Measurements from ENCODE around the gene EIF4E1B.

EIF4E1B gene

GRCh38 chr5:176653401-176654385 lies 23.2 kb downstream of the EIF4E1B start:
- Mint-ChIP-seq H3K9me3 (no peaks in the 10 kb centered on the region), H3K4me3 (no peak overlapping the region), H3K27ac (peak overlapping the region; percentile 49), H3K36me3 (ENCODE audit: low read depth) (peaks cover 19% of the 10 kb centered on the region), H3K27me3 (ENCODE audit: low read depth) (no peaks in the 10 kb centered on the region), H3K4me1 (ENCODE audit: low read depth) (peaks cover 39% of the 10 kb centered on the region)
- peak; percentile 86 for DNase-seq (ENCODE audit: low spot score)

- Mint-ChIP-seq H3K27ac (no peak overlapping the region), H3K4me1 (ENCODE audit: low read depth) (peaks cover 37% of the 10 kb centered on the region), H3K36me3 (ENCODE audit: low read depth) (peaks cover 16% of the 10 kb centered on the region), H3K4me3 (no peak overlapping the region), H3K9me3 (no peaks in the 10 kb centered on the region), H3K27me3 (ENCODE audit: low read depth) (no peaks in the 10 kb centered on the region)
- DNase-seq (ENCODE audit: low spot score) = no peak
Observed at GRCh38 chr5:176654856-176655255, 24.4 kb downstream of the EIF4E1B start.

GRCh38 chr5:176656467-176656990 lies 26.1 kb downstream of the EIF4E1B start:
- peaks cover 16% of the 10 kb centered on the region for H3K36me3 Mint-ChIP-seq (ENCODE audit: low read depth)
- peaks cover 32% of the 10 kb centered on the region for H3K4me1 Mint-ChIP-seq (ENCODE audit: low read depth)
- no peak for DNase-seq (ENCODE audit: low spot score)
- no peak overlapping the region for H3K4me3 Mint-ChIP-seq
- H3K27ac Mint-ChIP-seq = no peak overlapping the region
- no peaks in the 10 kb centered on the region for H3K9me3 Mint-ChIP-seq
- H3K27me3 Mint-ChIP-seq (ENCODE audit: low read depth) = no peaks in the 10 kb centered on the region

GRCh38 chr5:176658007-176658599 lies 27.6 kb downstream of the EIF4E1B start:
- H3K4me3 Mint-ChIP-seq = peak overlapping the region; percentile 64
- peaks cover 30% of the 10 kb centered on the region for H3K4me1 Mint-ChIP-seq (ENCODE audit: low read depth)
- H3K27me3 Mint-ChIP-seq (ENCODE audit: low read depth) = no peaks in the 10 kb centered on the region
- no peak overlapping the region for H3K27ac Mint-ChIP-seq
- no peaks in the 10 kb centered on the region for H3K9me3 Mint-ChIP-seq
- H3K36me3 Mint-ChIP-seq (ENCODE audit: low read depth) = peaks cover 15% of the 10 kb centered on the region
- peak; percentile 40 for DNase-seq (ENCODE audit: low spot score)

- Mint-ChIP-seq H3K36me3 (ENCODE audit: low read depth) (peaks cover 8% of the 10 kb centered on the region), H3K4me3 (peak overlapping the region; percentile 64), H3K27ac (peak overlapping the region; percentile 13), H3K27me3 (ENCODE audit: low read depth) (no peaks in the 10 kb centered on the region), H3K4me1 (ENCODE audit: low read depth) (peaks cover 23% of the 10 kb centered on the region), H3K9me3 (no peaks in the 10 kb centered on the region)
- peak; percentile 18 for DNase-seq (ENCODE audit: low spot score)
Observed at GRCh38 chr5:176658817-176659511, 28.5 kb downstream of the EIF4E1B start.

- H3K4me3 Mint-ChIP-seq = no peak overlapping the region
- H3K36me3 Mint-ChIP-seq (ENCODE audit: low read depth) = peaks cover 8% of the 10 kb centered on the region
- no peaks in the 10 kb centered on the region for H3K27me3 Mint-ChIP-seq (ENCODE audit: low read depth)
- no peaks in the 10 kb centered on the region for H3K9me3 Mint-ChIP-seq
- DNase-seq (ENCODE audit: low spot score) = no peak
- no peak overlapping the region for H3K27ac Mint-ChIP-seq
- H3K4me1 Mint-ChIP-seq (ENCODE audit: low read depth) = peaks cover 23% of the 10 kb centered on the region
Observed at GRCh38 chr5:176659512-176659839, 29.0 kb downstream of the EIF4E1B start.

- H3K27ac Mint-ChIP-seq = no peak overlapping the region
- no peak overlapping the region for H3K4me3 Mint-ChIP-seq
- H3K27me3 Mint-ChIP-seq (ENCODE audit: low read depth) = no peaks in the 10 kb centered on the region
- no peaks in the 10 kb centered on the region for H3K9me3 Mint-ChIP-seq
- H3K4me1 Mint-ChIP-seq (ENCODE audit: low read depth) = peaks cover 23% of the 10 kb centered on the region
- H3K36me3 Mint-ChIP-seq (ENCODE audit: low read depth) = peaks cover 8% of the 10 kb centered on the region
- no peak for DNase-seq (ENCODE audit: low spot score)
Observed at GRCh38 chr5:176659860-176660461, 29.5 kb downstream of the EIF4E1B start.

- no peak overlapping the region for H3K27ac Mint-ChIP-seq
- no peaks in the 10 kb centered on the region for H3K9me3 Mint-ChIP-seq
- no peak for DNase-seq (ENCODE audit: low spot score)
- H3K4me3 Mint-ChIP-seq = no peak overlapping the region
- peaks cover 2% of the 10 kb centered on the region for H3K27me3 Mint-ChIP-seq (ENCODE audit: low read depth)
- H3K36me3 Mint-ChIP-seq (ENCODE audit: low read depth) = peaks cover 5% of the 10 kb centered on the region
- H3K4me1 Mint-ChIP-seq (ENCODE audit: low read depth) = peaks cover 23% of the 10 kb centered on the region
Observed at GRCh38 chr5:176660530-176660859, 30.0 kb downstream of the EIF4E1B start.

GRCh38 chr5:176660860-176661641 lies 30.6 kb downstream of the EIF4E1B start:
- Mint-ChIP-seq H3K36me3 (ENCODE audit: low read depth) (peaks cover 5% of the 10 kb centered on the region), H3K4me1 (ENCODE audit: low read depth) (peaks cover 23% of the 10 kb centered on the region), H3K27me3 (ENCODE audit: low read depth) (peaks cover 2% of the 10 kb centered on the region), H3K27ac (no peak overlapping the region), H3K4me3 (no peak overlapping the region), H3K9me3 (no peaks in the 10 kb centered on the region)
- peak; percentile 74 for DNase-seq (ENCODE audit: low spot score)

- no peak overlapping the region for H3K27ac Mint-ChIP-seq
- H3K27me3 Mint-ChIP-seq (ENCODE audit: low read depth) = peaks cover 4% of the 10 kb centered on the region
- H3K4me3 Mint-ChIP-seq = no peak overlapping the region
- peaks cover 23% of the 10 kb centered on the region for H3K4me1 Mint-ChIP-seq (ENCODE audit: low read depth)
- peaks cover 2% of the 10 kb centered on the region for H3K36me3 Mint-ChIP-seq (ENCODE audit: low read depth)
- no peaks in the 10 kb centered on the region for H3K9me3 Mint-ChIP-seq
- no peak for DNase-seq (ENCODE audit: low spot score)
Observed at GRCh38 chr5:176661676-176662075, 31.2 kb downstream of the EIF4E1B start.

- H3K36me3 Mint-ChIP-seq (ENCODE audit: low read depth) = peaks cover 2% of the 10 kb centered on the region
Observed at GRCh38 chr5:176662371-176663333, 32.2 kb downstream of the EIF4E1B start.

GRCh38 chr5:176663566-176663965 lies 33.1 kb downstream of the EIF4E1B start:
- H3K4me3 Mint-ChIP-seq = no peak overlapping the region
- H3K4me1 Mint-ChIP-seq (ENCODE audit: low read depth) = peaks cover 14% of the 10 kb centered on the region
- peaks cover 4% of the 10 kb centered on the region for H3K27me3 Mint-ChIP-seq (ENCODE audit: low read depth)
- no peak for DNase-seq (ENCODE audit: low spot score)
- no peak overlapping the region for H3K27ac Mint-ChIP-seq
- H3K9me3 Mint-ChIP-seq = no peaks in the 10 kb centered on the region
- H3K36me3 Mint-ChIP-seq (ENCODE audit: low read depth) = no peaks in the 10 kb centered on the region

More at GRCh38 chr5:176662371-176663333, 32.2 kb downstream of the EIF4E1B start:
- no peak overlapping the region for H3K4me3 Mint-ChIP-seq
- H3K27ac Mint-ChIP-seq = no peak overlapping the region
- peaks cover 23% of the 10 kb centered on the region for H3K4me1 Mint-ChIP-seq (ENCODE audit: low read depth)
- peaks cover 4% of the 10 kb centered on the region for H3K27me3 Mint-ChIP-seq (ENCODE audit: low read depth)
- H3K9me3 Mint-ChIP-seq = no peaks in the 10 kb centered on the region
- no peak for DNase-seq (ENCODE audit: low spot score)
